Endometrial microvascular endothelial cells (primary cell): Measurements from ENCODE around the gene TNK1. TPM values are rescaled to one million over a fixed set of nuclear protein-coding genes. Genes with fewer than 3 reads are reported as not detected.

Source experiments
- in situ Hi-C: cut with HindIII; loops from 2 replicates; pipeline ENCODE4 v1.10.0; 2017; ENCODE audit warnings: low sequenced_read_pairs, low pct_unique_long_range_greater_than_20kb; ENCODE audit errors: inconsistent ontology term
- total RNA-seq: library from RNA; depleted of rRNA; stranded (reverse); fragments of >200 nt; gene quantifications from one replicate; pipeline ENCODE4 v1.2.3, GENCODE V29; 2015; ENCODE audit errors: inconsistent ontology term

The TNK1 gene
- total RNA-seq, 1 donor from 2014 or later, result not detected

DNA sequence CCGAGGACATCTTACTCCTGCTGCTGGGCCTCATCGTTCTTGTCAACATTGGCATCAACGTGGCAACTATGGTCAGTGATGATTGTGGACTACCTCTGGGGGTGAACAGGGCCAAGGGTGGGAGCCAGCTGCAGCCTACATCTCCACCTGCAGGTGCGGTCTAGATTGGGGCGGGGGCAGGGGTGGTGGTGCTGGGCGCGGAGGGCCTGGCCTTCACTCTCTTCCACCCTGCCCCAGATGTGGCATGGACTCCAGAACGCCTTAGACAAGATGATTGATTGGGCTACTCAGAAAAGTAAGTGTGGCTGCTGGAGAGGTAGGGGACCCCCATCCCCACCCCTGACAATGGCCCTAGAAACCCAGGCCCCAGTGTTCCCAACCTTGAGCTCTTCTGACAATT is 44.9 kb downstream of the TNK1 start:
- in situ Hi-C loops, result no loop called here

GRCh38 chr17:7426203-7426863 is 45.4 kb downstream of the TNK1 start:
- in situ Hi-C loops, result no loop called here

DNA sequence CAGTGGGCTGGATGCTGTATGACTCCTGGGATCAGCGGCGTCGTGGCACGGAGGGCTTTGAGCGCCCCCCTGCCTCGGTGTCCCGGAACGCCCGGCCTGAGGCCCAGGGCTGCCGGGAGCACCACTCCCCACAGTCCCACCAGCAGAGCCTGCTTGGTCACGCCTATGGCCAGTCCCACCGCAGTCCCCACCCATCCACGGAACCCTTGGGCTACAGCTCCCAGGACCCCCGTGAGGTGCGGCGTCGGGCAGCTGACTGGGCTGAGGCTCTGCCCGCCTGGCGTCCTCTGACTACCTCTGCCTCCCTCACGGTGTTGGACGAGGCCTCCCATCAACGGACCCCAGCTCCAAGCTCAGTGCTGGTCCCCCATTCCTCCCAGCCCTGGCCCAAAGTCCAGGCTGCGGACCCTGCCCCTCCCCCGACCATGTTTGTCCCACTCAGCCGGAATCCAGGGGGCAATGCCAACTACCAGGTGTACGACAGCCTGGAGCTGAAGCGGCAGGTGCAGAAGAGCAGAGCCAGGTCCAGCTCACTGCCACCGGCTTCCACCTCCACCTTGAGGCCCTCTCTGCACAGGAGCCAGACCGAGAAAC is 46.1 kb downstream of the TNK1 start:
- in situ Hi-C loops, result no loop called here

GRCh38 chr17:7427549-7427948 is 46.7 kb downstream of the TNK1 start:
- in situ Hi-C loops, result no loop called here

DNA sequence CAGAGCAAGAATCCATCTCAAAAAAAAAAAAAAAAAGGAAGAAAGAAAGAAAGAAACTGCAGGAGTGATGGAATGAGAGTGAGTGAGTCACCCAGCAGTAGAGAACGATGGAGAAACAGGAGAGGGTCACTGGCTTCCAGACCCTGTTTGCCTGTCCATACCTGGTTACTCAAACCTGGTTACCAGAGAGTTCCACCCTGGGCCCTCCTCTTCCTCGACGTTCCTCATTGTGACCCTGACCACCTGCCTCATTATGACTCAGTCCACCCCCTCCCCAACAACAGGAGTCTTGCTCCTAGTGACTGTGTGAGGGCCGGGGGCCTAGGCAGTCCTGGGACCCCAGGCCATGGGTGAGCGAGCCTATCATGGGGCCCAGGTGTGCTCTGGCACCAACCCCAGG is 47.7 kb downstream of the TNK1 start, which contains the start of gene SPEM3:
SPEM3 (plus strand) TSS at position 301 of the 400 bp plus-strand sequence; CDS start at position 347, 46 bp downstream.
- in situ Hi-C loops, result no loop called here

GRCh38 chr17:7429722-7430121 is 48.8 kb downstream of the TNK1 start:
- in situ Hi-C loops, result no loop called here

DNA sequence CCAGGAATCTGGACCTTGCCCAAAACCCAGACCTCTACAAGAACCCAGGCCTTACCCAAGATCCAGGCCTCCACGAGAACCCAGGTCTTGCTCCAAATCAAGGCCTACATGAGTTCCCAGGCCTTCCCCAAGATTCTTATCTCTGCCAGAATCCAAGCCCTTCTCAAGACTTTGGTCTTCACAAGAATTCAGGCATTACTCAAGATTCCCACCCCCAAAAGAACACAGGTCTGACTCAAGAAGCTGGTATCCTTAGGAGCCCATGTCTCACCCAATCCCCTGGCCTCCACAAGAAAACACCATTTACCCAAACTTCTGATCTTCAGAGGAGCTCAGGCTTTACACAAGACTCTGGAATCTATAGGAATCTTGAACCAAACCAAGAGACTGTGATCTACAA is 50.3 kb downstream of the TNK1 start:
- in situ Hi-C loops, result no loop called here

- in situ Hi-C loops, result no loop called here
Observed at GRCh38 chr17:7432296-7432695, 51.4 kb downstream of the TNK1 start.

GRCh38 chr17:7435676-7436555 is 55.0 kb downstream of the TNK1 start:
- in situ Hi-C loops, result no loop called here

GRCh38 chr17:7436556-7437368 is 55.9 kb downstream of the TNK1 start:
- in situ Hi-C loops, result no loop called here

- in situ Hi-C loops, result no loop called here
Observed at GRCh38 chr17:7437369-7437863, 56.5 kb downstream of the TNK1 start.

GRCh38 chr17:7437950-7438614 is 57.2 kb downstream of the TNK1 start:
- in situ Hi-C loops, result no loop called here

DNA sequence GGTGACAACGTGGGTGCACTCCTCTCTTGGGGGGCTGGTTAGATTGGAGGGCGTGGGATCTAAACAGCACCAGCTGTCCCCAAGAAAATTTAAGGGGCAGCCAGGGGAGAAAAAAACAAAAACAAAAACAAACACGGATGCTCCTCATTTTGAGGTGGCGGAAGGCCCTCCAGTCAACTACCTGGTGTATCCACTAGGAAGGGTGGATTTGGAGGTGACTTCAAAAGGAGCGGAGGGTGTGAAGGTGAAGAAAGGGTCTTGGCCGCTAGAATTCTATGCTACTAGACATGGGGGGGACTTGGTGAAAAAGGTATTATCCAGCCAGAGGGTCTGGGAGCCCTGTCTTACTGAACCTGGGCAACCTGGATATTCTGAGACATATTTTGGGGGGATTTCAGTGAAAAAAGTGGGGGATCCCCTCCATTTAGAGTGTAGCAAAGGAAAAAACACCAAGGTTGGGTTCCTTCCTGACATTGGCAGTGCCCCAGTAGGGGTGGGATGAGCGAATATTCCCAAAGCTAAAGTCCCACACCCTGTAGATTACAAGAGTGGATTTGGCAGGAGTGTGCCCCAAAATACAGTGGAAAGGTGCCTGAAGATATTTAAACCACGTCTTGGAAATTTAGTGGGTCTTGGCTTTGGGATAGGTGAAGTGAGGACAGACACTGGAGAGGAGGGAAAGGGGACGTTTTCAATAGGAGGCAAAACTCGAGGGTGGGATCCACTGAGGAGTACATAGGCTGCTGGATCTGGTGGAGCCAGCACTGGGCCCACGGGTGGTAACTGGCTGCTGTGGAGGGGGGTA is 58.0 kb downstream of the TNK1 start:
- in situ Hi-C loops, result no loop called here

Other genes with a start within 250 kb of the TNK1 start
- not detected for gene ASGR1, start 201.7 kb upstream of the TNK1 start, total RNA-seq
- gene DLG4, start 161.3 kb upstream of the TNK1 start, total RNA-seq, result 5.9 TPM
- gene ACADVL, start 161.2 kb upstream of the TNK1 start, total RNA-seq, result 357 TPM
- 31.8 TPM for gene DVL2, start 146.6 kb upstream of the TNK1 start, total RNA-seq
- gene PHF23, start 141.6 kb upstream of the TNK1 start, total RNA-seq, result 65.3 TPM
- gene GABARAP, start 138.6 kb upstream of the TNK1 start, total RNA-seq, result 154 TPM
- 55.9 TPM for gene CTDNEP1, start 129.4 kb upstream of the TNK1 start, total RNA-seq
- gene ELP5, start 128.9 kb upstream of the TNK1 start, total RNA-seq, result 46.6 TPM
- 16.4 TPM for gene CLDN7, start 118.6 kb upstream of the TNK1 start, total RNA-seq
- gene SLC2A4, start 99.4 kb upstream of the TNK1 start, total RNA-seq, result not detected
- gene YBX2, start 86.5 kb upstream of the TNK1 start, total RNA-seq, result not detected
- 666 TPM for gene EIF5A, start 73.5 kb upstream of the TNK1 start, total RNA-seq
- 39.7 TPM for gene GPS2, start 65.7 kb upstream of the TNK1 start, total RNA-seq
- gene NEURL4, start 51.8 kb upstream of the TNK1 start, total RNA-seq, result 15.1 TPM
- not detected for gene ACAP1, start 44.6 kb upstream of the TNK1 start, total RNA-seq
- gene KCTD11, start 28.9 kb upstream of the TNK1 start, total RNA-seq, result 7.8 TPM
- gene TMEM95, start 25.9 kb upstream of the TNK1 start, total RNA-seq, result not detected
- gene PLSCR3, start 13.4 kb downstream of the TNK1 start, total RNA-seq, result 55.8 TPM
- 109 TPM for gene TMEM256, start 23.0 kb downstream of the TNK1 start, total RNA-seq
- gene NLGN2, start 26.8 kb downstream of the TNK1 start, total RNA-seq, result 3.4 TPM
- gene SPEM1, start 39.2 kb downstream of the TNK1 start, total RNA-seq, result not detected
- gene SPEM2, start 44.5 kb downstream of the TNK1 start, total RNA-seq, result not detected
- not detected for gene SPEM3, start 47.8 kb downstream of the TNK1 start, total RNA-seq
- gene TMEM102, start 54.3 kb downstream of the TNK1 start, total RNA-seq, result 5.2 TPM
- gene FGF11, start 58.4 kb downstream of the TNK1 start, total RNA-seq, result not detected
- gene CHRNB1, start 64.0 kb downstream of the TNK1 start, total RNA-seq, result 14.1 TPM
- 23.1 TPM for gene ZBTB4, start 98.5 kb downstream of the TNK1 start, total RNA-seq
- not detected for gene SLC35G6, start 100.4 kb downstream of the TNK1 start, total RNA-seq
- gene POLR2A, start 103.3 kb downstream of the TNK1 start, total RNA-seq, result 40.6 TPM
- gene TNFSF12, start 168.0 kb downstream of the TNK1 start, total RNA-seq, result 9.5 TPM
- 2.1 TPM for gene TNFSF13, start 177.7 kb downstream of the TNK1 start, total RNA-seq
- gene SENP3, start 180.8 kb downstream of the TNK1 start, total RNA-seq, result 113 TPM
- gene CD68, start 198.5 kb downstream of the TNK1 start, total RNA-seq, result 22.9 TPM
- gene MPDU1, start 202.8 kb downstream of the TNK1 start, total RNA-seq, result 328 TPM
- gene SOX15, start 209.0 kb downstream of the TNK1 start, total RNA-seq, result not detected
- gene FXR2, start 233.8 kb downstream of the TNK1 start, total RNA-seq, result 29.0 TPM
- 48.7 TPM for gene SAT2, start 246.7 kb downstream of the TNK1 start, total RNA-seq
- gene SHBG, start 249.0 kb downstream of the TNK1 start, total RNA-seq, result not detected